Hippocampal formation (tissue), 2 donors: ENCODE measurements around the gene CPSF6.
A peak's percentile ranks its signal among the peaks of the same experiment; 100 is the strongest.
"Not testable (repeated sequence)": the region's sequence is repeated elsewhere in the genome, so short reads cannot be mapped to it uniquely, and the experiment has no call there.

ENCODE experiments used
- DNase-seq, 2 donors: peaks; one replicate each; lab custom pipeline; 2025; lab: John Stamatoyannopoulos, UW

CPSF6 gene, protein sequence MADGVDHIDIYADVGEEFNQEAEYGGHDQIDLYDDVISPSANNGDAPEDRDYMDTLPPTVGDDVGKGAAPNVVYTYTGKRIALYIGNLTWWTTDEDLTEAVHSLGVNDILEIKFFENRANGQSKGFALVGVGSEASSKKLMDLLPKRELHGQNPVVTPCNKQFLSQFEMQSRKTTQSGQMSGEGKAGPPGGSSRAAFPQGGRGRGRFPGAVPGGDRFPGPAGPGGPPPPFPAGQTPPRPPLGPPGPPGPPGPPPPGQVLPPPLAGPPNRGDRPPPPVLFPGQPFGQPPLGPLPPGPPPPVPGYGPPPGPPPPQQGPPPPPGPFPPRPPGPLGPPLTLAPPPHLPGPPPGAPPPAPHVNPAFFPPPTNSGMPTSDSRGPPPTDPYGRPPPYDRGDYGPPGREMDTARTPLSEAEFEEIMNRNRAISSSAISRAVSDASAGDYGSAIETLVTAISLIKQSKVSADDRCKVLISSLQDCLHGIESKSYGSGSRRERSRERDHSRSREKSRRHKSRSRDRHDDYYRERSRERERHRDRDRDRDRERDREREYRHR

DNA sequence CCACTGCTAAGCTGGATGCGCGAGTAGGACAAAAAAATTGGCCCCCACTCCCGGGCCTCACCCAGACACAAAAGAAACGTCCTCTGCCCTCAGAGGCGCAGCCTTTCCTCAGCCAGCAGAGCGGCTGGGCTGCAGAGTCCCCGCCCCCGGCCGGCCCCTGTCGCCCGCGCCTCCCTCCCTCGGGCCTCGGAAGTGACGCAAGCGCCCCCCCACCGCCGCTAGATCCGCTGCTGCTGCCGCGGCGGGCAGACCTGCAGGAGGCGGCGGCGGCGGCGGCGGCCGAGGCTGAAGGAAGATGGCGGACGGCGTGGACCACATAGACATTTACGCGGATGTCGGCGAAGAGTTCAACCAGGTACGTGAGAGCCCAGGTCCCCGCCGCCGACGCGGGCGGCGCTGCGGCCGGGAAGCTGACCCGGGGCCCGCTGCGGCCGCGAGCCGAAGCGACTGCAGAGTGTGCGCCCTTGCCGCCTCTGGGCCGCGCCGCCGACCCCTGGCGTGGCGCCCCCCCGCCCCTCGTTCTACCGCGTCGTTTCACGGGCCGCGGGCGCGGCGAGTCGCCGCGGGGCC, at the start of gene CPSF6:
Gene CPSF6 (plus strand): TSS at position 218 of the 570 bp plus-strand sequence. CDS start 78 bp downstream, at position 296.
- DNase-seq: peak; percentile 89 to 95

DNA sequence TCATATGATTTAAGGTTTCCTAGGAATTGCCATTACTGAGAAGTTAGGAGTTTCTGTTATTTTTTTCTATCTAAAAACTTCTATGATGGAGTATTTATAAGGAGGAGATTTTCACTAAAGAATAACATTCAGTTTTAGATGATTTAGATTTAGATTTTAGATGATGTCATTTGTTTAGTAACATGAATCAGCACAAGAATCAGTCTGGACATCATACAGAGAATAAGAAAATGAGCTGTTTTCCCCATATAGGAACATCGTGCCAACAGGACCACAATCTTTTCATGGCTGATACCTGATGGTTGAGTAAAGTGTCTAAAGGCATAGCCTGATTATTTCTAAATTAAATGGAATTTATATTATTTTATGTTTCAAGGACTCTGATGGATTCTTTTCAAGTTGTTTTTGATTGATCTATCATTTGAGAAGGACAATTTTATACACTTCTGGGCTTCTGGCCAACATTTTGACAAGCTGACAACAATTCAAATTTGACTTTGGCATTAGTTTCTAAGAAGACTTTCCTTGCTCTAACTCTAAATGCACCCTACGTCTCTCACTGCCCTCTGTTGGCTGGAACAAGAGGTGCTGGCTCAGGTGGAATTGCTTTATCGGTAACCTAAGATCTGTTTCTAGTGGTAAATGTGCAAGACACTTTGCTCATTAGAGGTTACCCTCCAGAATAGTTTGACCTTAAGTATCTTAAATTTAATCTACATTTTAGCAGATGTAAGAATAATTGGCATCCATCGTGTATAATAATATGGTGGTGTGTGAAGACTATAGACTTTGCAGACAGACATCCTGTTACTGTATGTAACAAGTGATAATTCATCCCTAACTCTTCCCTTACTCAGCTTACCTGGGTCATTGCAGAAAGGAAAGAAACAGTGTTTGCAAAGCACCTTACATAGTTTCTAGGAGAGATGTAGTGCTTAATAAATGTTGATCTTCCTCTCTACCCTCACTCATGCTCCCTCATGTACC, 42.8 kb upstream of the CPSF6 start:
- no peak for DNase-seq

DNA sequence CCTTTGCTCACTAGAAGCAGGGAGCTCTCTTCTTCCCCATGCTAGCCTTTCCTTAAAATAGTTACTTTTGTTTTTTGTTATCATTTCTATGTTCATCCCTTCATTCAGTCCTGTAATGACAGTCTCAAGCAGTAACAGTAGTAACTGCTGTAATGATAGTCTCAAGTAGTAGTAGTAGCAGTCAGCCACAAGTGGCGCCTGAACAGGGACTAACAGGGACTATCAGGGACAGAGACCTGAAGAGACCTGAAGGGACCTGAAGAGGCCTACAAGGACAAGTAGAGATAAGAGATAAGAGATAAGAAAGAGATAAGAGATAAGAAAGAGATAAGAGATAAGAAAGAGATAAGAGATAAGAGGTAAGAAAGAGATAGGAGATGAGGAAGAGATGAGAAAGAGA, 39.4 kb upstream of the CPSF6 start:
- DNase-seq: not testable (repeated sequence)

DNA sequence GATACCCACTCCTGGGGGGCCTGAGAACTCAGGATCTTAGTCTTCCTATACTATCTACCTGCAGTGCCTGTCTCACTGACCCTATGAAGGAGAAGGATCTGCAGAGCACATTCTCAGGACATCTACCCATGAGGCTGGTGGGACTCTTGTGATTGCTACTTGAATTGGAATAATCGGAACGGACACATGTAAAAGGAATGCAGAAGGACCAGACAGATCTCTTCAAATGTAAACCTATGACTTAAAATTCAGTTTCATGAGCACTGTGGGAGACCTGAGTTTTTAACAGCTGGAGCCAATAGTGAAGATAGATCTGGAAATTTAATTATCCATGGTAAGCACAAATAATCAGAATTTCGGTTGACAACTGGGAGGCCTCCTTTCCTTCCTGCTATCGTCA, 35.2 kb upstream of the CPSF6 start:
- no peak for DNase-seq

DNA sequence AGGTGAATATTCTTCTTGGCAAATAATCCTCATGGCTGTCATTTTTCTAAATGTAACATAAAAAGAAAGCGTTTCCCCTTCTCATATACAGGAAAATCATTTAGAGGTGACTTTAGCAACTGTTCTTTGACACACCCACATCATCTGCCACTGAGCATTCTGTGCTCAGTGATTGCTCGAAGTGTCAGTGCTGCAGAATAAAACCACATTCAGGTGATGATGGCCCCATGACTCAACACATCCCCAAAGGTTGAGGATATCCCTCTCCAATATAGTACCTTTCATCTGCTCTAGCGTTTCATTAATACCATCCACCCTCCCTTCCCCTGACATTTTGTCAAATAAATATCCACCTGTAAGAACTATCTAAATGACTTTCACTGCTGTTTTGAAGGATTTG, 28.7 kb upstream of the CPSF6 start:
- DNase-seq: no peak

DNA sequence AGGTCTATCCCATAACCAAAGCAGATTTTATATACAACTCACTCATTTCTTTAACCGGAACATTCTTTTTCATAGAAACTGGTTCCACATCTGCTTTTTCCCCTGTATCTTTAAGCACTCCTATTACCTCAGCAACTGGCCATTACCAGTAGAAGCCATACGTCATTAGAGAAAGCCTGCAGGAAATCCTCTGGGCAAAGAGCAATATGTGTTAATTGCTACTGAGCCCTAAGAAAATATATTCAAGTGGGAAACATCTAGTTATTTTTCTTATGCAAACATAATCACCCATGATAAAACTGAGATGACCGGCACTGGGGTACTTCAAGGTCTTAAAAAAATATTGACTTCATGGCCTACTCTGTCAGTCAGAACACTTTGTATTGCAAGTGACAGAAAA, 28.2 kb upstream of the CPSF6 start:
- DNase-seq: no peak

DNA sequence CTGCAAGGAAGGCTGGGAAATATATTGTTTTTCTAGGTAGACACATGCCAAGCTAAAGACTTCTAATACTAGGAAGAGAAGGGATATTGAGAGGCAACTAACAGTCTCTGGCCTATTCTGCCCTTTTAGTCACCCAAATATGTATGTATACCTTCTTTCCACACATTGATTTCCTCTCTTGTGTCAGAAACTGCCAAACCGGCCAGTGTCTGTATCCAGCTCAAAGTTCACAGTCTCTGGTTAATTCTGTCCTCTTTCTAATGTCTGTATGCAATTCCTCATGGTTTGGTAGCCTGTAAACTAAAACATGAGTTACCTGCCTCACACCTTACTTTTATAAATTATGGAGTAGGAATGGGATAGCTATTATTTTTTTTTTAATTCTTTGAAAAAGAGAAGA, 25.2 kb upstream of the CPSF6 start:
- DNase-seq: no peak

DNA sequence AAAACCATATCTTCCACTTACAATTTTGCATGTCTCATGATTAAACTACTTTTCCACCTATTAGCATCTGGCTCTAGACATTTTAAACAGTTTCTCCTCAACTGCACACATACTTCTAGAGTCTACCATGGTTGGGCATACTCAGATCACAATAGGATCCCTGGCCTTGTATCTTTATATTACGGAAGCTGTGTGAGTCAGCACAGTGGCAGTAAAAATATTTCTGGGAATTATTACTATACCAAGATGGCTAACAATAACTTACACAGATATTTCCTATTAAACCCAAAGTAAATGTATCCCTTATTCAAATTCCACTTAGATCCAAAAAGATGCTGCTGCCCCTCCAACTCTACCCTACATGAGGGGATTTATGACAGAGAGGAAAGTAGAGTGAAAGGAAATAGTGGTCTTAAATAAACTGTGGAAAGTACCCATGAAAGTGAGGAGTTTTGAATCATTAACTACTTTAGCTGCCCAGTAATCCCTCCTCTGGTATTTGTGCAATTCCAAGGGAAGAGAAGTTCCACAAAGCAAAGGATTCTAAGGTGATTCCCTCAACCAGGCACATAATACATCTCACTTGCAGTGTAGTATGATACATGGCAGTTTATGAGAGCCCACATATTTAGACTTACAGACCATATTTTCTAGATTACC, 14.0 kb upstream of the CPSF6 start:
- no peak for DNase-seq

DNA sequence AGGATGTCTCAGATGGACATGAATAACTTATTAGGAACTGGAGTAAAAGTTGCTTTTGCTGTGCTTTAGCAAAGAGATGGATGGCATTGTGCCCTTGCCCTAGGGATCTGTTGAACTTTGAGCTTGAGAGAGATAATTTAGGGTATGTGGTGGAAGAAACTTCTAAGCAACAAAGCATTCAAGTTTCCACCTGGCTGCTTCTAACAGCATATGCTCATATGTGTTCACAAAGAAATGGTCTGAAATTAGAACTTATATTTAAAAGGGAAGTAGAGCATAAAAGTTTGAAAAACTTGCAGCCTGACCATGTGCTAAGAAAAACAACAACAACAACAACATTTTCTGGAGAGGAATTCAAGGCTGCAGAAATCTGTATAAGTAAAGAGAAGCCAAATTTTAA, 7.9 kb upstream of the CPSF6 start:
- no peak for DNase-seq

DNA sequence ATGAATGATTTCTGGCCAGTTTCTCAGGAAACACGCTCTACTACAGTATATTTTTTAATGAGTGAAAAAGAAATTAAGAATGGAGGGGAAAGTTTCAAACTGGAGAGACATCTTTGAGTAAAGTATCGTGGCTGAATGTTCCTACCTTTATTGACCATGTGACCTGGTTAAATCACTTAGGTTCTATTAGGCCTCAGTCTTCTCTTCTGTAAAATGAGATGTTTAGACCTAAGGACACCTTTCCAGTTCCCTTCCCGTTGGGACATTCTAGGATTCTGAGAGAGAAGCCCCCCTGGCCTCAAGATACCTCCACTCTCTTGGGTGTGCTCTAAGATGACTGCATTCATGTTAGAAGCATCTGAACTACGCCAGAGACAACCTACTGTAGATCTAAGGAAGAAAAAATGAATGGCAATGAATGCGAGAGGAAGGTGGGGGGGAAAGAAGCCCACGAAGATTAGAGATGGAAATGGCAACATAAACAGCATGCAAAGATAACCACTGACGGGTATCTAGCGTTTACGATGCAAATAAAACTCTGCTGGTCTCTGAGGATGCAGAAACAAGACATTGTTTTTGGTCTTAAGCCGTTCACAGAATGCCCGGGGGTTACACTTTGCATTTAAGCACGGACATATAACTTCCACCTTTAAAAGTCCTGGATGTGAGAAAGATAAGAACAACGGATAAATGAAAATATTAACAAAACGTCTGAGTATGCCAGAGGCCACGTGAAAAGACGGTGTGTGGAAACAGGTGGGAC, 599 bp upstream of the CPSF6 start:
- DNase-seq: no peak

DNA sequence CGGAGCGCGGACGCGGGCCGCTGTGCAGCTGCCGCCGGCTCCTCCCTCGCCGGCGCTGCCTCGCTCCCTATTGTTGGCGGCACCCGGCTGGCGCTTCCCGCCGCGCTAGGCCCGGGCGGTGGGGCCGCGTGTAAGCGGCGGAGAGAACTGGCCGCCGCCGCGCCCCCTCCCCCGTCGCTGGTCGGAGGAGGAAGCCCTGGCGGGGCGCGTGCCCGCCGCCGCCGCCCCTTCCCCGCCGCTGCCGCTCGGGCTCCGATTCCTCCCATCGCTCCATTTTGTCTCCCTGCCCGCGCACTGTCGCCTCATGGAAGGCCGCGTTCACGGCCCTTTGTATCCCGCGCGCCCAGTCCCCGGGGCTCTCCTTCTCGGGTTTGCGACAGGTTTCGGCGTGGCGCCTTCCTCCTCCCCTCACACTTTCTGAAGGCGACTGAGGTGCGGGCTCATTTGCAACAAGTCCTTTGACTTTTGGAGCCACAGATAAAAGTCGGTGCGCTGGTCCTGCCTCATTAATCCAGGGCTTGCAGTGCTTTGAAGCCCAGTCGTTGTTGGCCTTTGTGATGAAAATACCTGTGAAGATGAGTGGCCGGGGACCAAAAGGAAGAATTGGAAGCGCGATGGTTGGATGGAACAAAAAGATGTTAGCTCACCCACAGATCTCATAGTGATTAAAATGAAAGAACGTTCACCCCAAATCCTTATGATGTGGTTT, 707 bp downstream of the CPSF6 start:
- peak; percentile 23 to 45 for DNase-seq

DNA sequence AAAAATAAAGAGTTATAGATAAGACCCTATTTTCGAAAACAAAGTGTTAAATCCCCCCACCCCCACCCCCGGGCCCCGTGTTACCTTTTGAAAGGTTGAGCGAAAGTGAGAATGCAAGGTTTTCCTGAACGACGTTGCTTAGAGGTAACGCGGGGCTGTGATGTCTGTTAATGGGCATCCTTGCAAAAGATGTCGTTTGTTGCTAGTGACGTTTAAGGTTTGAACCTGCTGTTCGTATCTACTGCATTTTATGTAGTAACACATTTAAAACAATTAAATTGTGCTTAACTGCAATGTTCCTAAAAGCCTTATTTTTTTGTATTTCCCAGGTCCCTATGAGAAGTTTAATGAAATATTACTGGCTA, 1.2 kb downstream of the CPSF6 start:
- DNase-seq: no peak

DNA sequence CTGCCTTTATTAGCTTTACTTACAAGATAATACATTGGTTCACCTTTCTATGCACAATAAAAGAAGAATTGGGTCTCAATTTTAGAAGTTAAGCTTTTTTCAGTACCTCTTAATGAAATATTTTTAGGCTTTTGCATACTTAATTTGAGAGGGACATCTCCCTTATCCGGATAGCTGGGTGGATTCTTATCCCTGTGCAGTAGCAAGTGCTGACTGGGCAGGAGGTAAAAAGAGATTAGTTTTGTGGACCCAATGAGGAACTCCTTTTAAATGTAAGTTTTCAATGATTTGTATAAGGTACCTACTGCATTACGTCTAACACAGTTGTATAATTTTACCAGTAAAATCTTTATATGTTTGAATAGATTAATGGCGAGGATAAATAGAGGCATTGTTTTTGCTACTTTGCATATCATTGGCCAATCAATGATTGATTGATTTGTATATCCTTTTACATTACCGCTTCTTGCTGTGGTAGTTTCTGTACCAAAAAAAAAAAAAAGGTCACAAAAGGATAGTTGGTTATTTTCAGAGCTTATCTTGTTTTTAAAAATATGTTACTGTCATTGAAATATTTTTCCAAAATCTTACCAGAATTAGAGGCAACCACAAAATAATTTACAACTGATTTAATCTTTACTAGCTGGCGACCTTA, 2.2 kb downstream of the CPSF6 start:
- no peak for DNase-seq

DNA sequence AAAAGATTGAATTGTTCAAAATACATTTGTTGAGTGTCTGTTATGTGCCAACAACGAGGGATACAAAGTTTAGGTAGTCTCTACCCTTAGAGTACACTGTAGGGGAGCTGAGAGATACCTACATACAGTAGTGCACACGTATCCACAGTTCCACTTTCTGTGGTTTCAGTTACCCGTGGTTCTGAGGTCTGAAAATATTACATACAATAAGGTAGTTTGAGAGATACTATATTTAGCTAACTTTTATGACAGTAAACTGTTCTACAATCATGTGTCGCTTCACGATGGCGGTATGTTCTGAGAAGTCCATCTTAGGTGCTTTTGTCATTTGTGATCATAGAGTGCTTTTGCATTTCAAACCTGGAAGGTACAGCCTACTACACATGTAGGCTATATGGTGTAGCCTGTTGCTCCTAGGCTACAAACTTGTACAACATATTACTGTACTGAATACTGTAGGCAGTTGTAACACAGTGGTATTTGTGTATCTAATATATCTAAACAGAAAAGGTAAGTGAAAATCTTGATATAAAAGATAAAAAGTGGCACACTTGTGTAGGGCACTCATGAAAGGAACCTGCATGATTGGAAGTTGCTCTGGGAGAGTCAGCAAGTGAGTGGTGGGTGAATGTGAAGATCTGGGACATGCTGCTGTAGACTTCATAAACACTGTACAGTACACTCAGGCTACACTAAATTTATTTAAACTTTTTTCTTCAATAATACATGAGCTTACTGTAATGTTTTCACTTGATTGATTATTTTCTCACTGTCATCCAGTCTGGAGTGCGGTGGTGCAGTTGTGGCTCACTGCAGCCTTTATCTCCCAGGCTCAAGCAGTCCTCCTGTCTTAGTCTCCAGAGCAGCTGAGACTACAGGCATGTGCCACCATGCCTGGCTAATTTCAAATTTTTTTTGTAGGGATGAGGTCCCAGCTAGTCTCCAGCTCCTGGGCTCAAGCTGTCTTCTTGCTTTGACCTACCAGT, 4.0 kb downstream of the CPSF6 start:
- DNase-seq: no peak

DNA sequence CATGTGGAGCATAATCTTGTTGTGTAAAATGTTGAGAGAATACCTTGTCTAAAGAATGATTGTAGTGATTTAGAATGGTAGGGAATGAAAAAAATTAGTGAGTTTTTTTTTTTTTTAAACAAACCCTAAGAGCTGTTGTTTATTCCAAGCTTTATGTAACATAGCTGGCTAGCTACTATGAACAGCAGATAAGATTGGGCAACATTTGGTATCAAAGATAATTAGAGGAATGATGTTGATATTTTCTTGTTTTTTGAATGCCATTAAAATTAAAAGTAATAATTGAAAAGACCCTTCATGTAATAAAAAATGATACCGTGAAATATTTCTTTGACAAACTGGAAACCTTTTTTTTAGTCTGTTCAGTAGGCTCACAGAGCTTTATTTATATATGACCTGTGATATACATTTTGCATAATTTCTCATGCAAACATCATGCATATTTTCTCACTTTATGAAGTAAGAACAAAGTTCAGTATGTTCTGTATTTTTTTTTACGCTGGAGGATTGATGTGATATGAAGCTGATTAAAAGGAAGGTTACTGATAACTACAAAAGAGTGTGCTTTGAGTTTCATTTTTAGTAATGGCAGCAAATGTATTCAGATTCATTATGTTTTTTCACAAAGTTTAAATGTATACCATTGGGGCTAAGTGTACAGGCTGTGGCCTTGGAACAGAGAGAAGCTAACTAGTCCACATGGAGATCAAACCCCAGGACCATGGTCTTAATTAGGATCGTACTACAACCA, 8.1 kb downstream of the CPSF6 start:
- DNase-seq: no peak

DNA sequence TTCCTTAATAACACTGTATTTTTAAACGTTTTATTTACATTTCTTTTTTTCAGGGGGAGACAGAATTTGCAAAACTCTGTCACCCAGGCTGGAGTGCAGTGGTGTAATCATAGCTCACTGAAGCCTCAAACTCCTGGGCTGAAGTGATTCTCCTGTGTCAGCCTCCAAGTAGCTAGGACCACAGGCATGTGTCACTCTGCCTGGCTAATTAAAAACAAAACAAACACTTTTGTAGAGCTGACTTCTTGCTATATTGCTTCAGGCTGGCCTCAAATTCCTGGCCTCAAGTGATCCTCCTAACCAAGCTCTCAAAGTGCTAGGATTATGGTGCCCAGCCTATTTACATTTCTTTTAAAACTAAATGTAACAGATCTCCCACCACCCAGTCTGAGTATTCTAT, 12.7 kb downstream of the CPSF6 start:
- no peak for DNase-seq

DNA sequence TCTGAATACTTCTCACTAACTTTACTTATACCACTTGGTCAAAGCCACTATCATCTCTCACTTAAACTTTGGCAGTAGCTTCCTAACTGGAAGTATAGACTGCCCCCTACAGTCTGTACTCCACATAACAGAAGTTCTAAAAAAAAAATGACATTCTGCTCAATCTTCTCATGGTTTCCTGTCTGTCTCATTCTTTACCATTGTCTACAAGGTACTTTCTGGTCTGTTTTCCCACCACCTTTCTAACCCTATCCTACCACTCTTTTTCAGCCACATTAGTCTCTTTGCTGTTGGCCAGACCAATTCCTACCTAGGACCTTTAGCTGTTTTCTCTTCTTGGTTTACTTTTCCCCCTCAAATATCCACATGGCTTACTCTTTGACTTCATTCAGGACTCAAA, 14.7 kb downstream of the CPSF6 start:
- DNase-seq: peak in 1 of 2 donors; percentile 58

DNA sequence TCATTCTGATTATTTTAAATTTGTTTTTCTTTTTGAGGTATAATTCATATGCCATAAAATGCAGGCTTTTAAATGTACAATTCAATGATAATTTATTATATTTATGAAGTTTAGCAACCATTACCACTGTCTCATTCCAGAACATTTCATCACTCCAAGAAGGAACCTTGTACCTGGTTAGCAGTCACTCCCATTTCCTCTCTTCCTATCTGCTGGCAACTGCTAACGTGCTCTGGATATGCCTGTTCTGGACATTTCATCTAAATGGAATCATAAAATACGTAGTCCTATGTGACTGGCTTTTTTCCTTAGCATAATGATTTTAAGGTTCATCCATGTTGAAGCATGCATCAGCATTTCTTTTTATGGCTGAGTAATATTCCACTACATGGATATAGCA, 15.5 kb downstream of the CPSF6 start:
- no peak for DNase-seq
